ENCODE data around the gene GFOD2. TPM values are rescaled to one million over a fixed set of nuclear protein-coding genes. Genes with fewer than 3 reads are reported as not detected.
A peak's percentile ranks its signal among the peaks of the same experiment; 100 is the strongest.

GFOD2 gene
- total and polyA plus RNA-seq, 3 donors from 2014 or later: 18.0 to 23.0 (median 20.4) TPM

GRCh38 chr16:67637625-67638024 lies 81.5 kb downstream of the GFOD2 start:
- TF ChIP-seq, protein P1, sequence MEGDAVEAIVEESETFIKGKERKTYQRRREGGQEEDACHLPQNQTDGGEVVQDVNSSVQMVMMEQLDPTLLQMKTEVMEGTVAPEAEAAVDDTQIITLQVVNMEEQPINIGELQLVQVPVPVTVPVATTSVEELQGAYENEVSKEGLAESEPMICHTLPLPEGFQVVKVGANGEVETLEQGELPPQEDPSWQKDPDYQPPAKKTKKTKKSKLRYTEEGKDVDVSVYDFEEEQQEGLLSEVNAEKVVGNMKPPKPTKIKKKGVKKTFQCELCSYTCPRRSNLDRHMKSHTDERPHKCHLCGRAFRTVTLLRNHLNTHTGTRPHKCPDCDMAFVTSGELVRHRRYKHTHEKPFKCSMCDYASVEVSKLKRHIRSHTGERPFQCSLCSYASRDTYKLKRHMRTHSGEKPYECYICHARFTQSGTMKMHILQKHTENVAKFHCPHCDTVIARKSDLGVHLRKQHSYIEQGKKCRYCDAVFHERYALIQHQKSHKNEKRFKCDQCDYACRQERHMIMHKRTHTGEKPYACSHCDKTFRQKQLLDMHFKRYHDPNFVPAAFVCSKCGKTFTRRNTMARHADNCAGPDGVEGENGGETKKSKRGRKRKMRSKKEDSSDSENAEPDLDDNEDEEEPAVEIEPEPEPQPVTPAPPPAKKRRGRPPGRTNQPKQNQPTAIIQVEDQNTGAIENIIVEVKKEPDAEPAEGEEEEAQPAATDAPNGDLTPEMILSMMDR (IDR thresholded peaks at IDR 0.05): no peak
- TF ChIP-seq POLR2A (IDR thresholded peaks at IDR 0.05): no peak
- WGBS, 2 donors: 87 to 90% methylated on average over 12 of the region's 12 CpGs
- Histone ChIP-seq H3K27ac (no peak overlapping the region), H3K9me3 (no peaks in the 10 kb centered on the region), H3K27me3 (no peaks in the 10 kb centered on the region), H3K4me3 (no peak overlapping the region), H3K36me3 (ENCODE audit: low read depth, missing control alignments) (no peaks in the 10 kb centered on the region), H3K4me1 (peaks cover 2% of the 10 kb centered on the region)
- no peak for DNase-seq
- intact Hi-C loops (cut with DNase I; ENCODE audit: low total_unique reads): no loop called here

GRCh38 chr16:67636713-67637112 lies 82.4 kb downstream of the GFOD2 start:
- no peak for DNase-seq
- Histone ChIP-seq H3K27ac (no peak overlapping the region), H3K36me3 (ENCODE audit: low read depth, missing control alignments) (no peaks in the 10 kb centered on the region), H3K9me3 (no peaks in the 10 kb centered on the region), H3K4me1 (peaks cover 9% of the 10 kb centered on the region), H3K27me3 (no peaks in the 10 kb centered on the region), H3K4me3 (no peak overlapping the region)
- 88 to 90% methylated on average over 8 of the region's 8 CpGs for WGBS, 2 donors
- no peak for TF ChIP-seq POLR2A (IDR thresholded peaks at IDR 0.05)
- TF ChIP-seq, protein P1 (IDR thresholded peaks at IDR 0.05): no peak
- intact Hi-C loops (cut with DNase I; ENCODE audit: low total_unique reads): no loop called here

GRCh38 chr16:67632415-67633172 lies 86.5 kb downstream of the GFOD2 start:
- Histone ChIP-seq H3K36me3 (ENCODE audit: low read depth, missing control alignments) (no peaks in the 10 kb centered on the region), H3K4me3 (no peak overlapping the region), H3K4me1 (peaks cover 9% of the 10 kb centered on the region), H3K27ac (peak overlapping the region in 1 of 2 donors; percentile 5), H3K27me3 (no peaks in the 10 kb centered on the region), H3K9me3 (no peaks in the 10 kb centered on the region)
- WGBS, 2 donors: 40 to 59% methylated on average over 6 to 7 of the region's 7 CpGs
- DNase-seq: no peak
- intact Hi-C loops (cut with DNase I; ENCODE audit: low total_unique reads): no loop called here
- TF ChIP-seq, protein P1 (IDR thresholded peaks at IDR 0.05): no peak
- no peak for TF ChIP-seq POLR2A (IDR thresholded peaks at IDR 0.05)

- Histone ChIP-seq H3K27me3 (no peaks in the 10 kb centered on the region), H3K36me3 (ENCODE audit: low read depth, missing control alignments) (no peaks in the 10 kb centered on the region), H3K4me1 (peaks cover 9% of the 10 kb centered on the region), H3K9me3 (no peaks in the 10 kb centered on the region), H3K27ac (no peak overlapping the region), H3K4me3 (no peak overlapping the region)
- no peak for DNase-seq
- intact Hi-C loops (cut with DNase I; ENCODE audit: low total_unique reads): no loop called here
- TF ChIP-seq POLR2A (IDR thresholded peaks at IDR 0.05): no peak
- TF ChIP-seq, protein P1 (IDR thresholded peaks at IDR 0.05): no peak
- 96% methylated on average over 11 to 14 of the region's 14 CpGs for whole genome bisulfite sequencing, 2 donors
Measured at GRCh38 chr16:67628216-67628615, 90.9 kb downstream of the GFOD2 start.

Other genes starting within 250 kb of the GFOD2 start
- 100 to 1,000 TPM in 1 of 2 donors, 10 to 100 TPM in 1; 95.0 to 135 TPM for gene ATP6V0D1, start 238.2 kb downstream of the GFOD2 start, total RNA-seq
- gene ATP6V0D1, start 238.2 kb downstream of the GFOD2 start, polyA plus RNA-seq (ENCODE audit: insufficient read depth, low read depth, low replicate concordance): 165 TPM
- 1 to 10 TPM; 1.2 to 1.7 TPM for gene AGRP, start 235.8 kb downstream of the GFOD2 start, total RNA-seq
- gene AGRP, start 235.8 kb downstream of the GFOD2 start, polyA plus RNA-seq (ENCODE audit: insufficient read depth, low read depth, low replicate concordance): not detected
- gene RIPOR1, start 190.5 kb downstream of the GFOD2 start, total RNA-seq: 100 to 1,000 TPM in 1 of 2 donors, 10 to 100 TPM in 1; 79.4 to 109 TPM
- 36.1 TPM for gene RIPOR1, start 190.5 kb downstream of the GFOD2 start, polyA plus RNA-seq (ENCODE audit: insufficient read depth, low read depth, low replicate concordance)
- gene CTCF, start 156.8 kb downstream of the GFOD2 start, total RNA-seq: 10 to 100 TPM; 45.5 to 47.0 TPM
- 25.9 TPM for gene CTCF, start 156.8 kb downstream of the GFOD2 start, polyA plus RNA-seq (ENCODE audit: insufficient read depth, low read depth, low replicate concordance)
- 1 to 10 TPM; 5.6 to 7.9 TPM for gene CARMIL2, start 74.2 kb downstream of the GFOD2 start, total RNA-seq
- 3.1 TPM for gene CARMIL2, start 74.2 kb downstream of the GFOD2 start, polyA plus RNA-seq (ENCODE audit: insufficient read depth, low read depth, low replicate concordance)
- gene ACD, start 59.1 kb downstream of the GFOD2 start, total RNA-seq: 10 to 100 TPM; 44.7 to 48.3 TPM
- 40.3 TPM for gene ACD, start 59.1 kb downstream of the GFOD2 start, polyA plus RNA-seq (ENCODE audit: insufficient read depth, low read depth, low replicate concordance)
- 10 to 100 TPM; 30.0 to 80.1 TPM for gene PARD6A, start 58.4 kb downstream of the GFOD2 start, total RNA-seq
- gene PARD6A, start 58.4 kb downstream of the GFOD2 start, polyA plus RNA-seq (ENCODE audit: insufficient read depth, low read depth, low replicate concordance): 35.4 TPM
- 10 to 100 TPM; 37.7 to 47.5 TPM for gene ENKD1, start 52.6 kb downstream of the GFOD2 start, total RNA-seq
- 53.3 TPM for gene ENKD1, start 52.6 kb downstream of the GFOD2 start, polyA plus RNA-seq (ENCODE audit: insufficient read depth, low read depth, low replicate concordance)
- gene C16orf86, start 52.5 kb downstream of the GFOD2 start, total RNA-seq: 10 to 100 TPM; 38.7 to 43.4 TPM
- gene C16orf86, start 52.5 kb downstream of the GFOD2 start, polyA plus RNA-seq (ENCODE audit: insufficient read depth, low read depth, low replicate concordance): 77.9 TPM
- gene RANBP10, start 87.2 kb upstream of the GFOD2 start, total RNA-seq: 10 to 100 TPM; 23.0 to 25.2 TPM
- 23.5 TPM for gene RANBP10, start 87.2 kb upstream of the GFOD2 start, polyA plus RNA-seq (ENCODE audit: insufficient read depth, low read depth, low replicate concordance)
- 10 to 100 TPM; 31.3 to 40.4 TPM for gene TSNAXIP1, start 87.6 kb upstream of the GFOD2 start, total RNA-seq
- gene TSNAXIP1, start 87.6 kb upstream of the GFOD2 start, polyA plus RNA-seq (ENCODE audit: insufficient read depth, low read depth, low replicate concordance): 93.7 TPM
- 10 to 100 TPM; 56.8 to 59.7 TPM for gene THAP11, start 123.0 kb upstream of the GFOD2 start, total RNA-seq
- gene THAP11, start 123.0 kb upstream of the GFOD2 start, polyA plus RNA-seq (ENCODE audit: insufficient read depth, low read depth, low replicate concordance): 24.0 TPM
- 100 to 1,000 TPM; 239 to 297 TPM for gene NUTF2, start 127.6 kb upstream of the GFOD2 start, total RNA-seq
- 121 TPM for gene NUTF2, start 127.6 kb upstream of the GFOD2 start, polyA plus RNA-seq (ENCODE audit: insufficient read depth, low read depth, low replicate concordance)
- 100 to 1,000 TPM; 115 to 154 TPM for gene CENPT, start 128.4 kb upstream of the GFOD2 start, total RNA-seq
- 108 TPM for gene CENPT, start 128.4 kb upstream of the GFOD2 start, polyA plus RNA-seq (ENCODE audit: insufficient read depth, low read depth, low replicate concordance)
- 100 to 1,000 TPM; 106 to 107 TPM for gene EDC4, start 153.7 kb upstream of the GFOD2 start, total RNA-seq
- 96.7 TPM for gene EDC4, start 153.7 kb upstream of the GFOD2 start, polyA plus RNA-seq (ENCODE audit: insufficient read depth, low read depth, low replicate concordance)
- 1 to 10 TPM; 4.2 to 8.1 TPM for gene NRN1L, start 165.6 kb upstream of the GFOD2 start, total RNA-seq
- gene NRN1L, start 165.6 kb upstream of the GFOD2 start, polyA plus RNA-seq (ENCODE audit: insufficient read depth, low read depth, low replicate concordance): 2.9 TPM
- 10 to 100 TPM; 47.7 to 50.5 TPM for gene PSKH1, start 173.9 kb upstream of the GFOD2 start, total RNA-seq
- gene PSKH1, start 173.9 kb upstream of the GFOD2 start, polyA plus RNA-seq (ENCODE audit: insufficient read depth, low read depth, low replicate concordance): 66.8 TPM
- gene CTRL, start 212.5 kb upstream of the GFOD2 start, total RNA-seq: 1 to 10 TPM in 1 of 2 donors, under 1 TPM in 1; 0.62 to 1.7 TPM
- 0.36 TPM for gene CTRL, start 212.5 kb upstream of the GFOD2 start, polyA plus RNA-seq (ENCODE audit: insufficient read depth, low read depth, low replicate concordance)
- 10 to 100 TPM; 13.2 to 14.2 TPM for gene PSMB10, start 217.5 kb upstream of the GFOD2 start, total RNA-seq
- 49.1 TPM for gene PSMB10, start 217.5 kb upstream of the GFOD2 start, polyA plus RNA-seq (ENCODE audit: insufficient read depth, low read depth, low replicate concordance)
- gene LCAT, start 224.8 kb upstream of the GFOD2 start, total RNA-seq: 10 to 100 TPM; 20.6 to 25.3 TPM
- 12.9 TPM for gene LCAT, start 224.8 kb upstream of the GFOD2 start, polyA plus RNA-seq (ENCODE audit: insufficient read depth, low read depth, low replicate concordance)
- gene SLC12A4, start 249.3 kb upstream of the GFOD2 start, total RNA-seq: 10 to 100 TPM; 64.3 to 68.4 TPM
- gene SLC12A4, start 249.3 kb upstream of the GFOD2 start, polyA plus RNA-seq (ENCODE audit: insufficient read depth, low read depth, low replicate concordance): 46.7 TPM